Measurements from ENCODE around the gene CDC42.

The CDC42 gene

DNA sequence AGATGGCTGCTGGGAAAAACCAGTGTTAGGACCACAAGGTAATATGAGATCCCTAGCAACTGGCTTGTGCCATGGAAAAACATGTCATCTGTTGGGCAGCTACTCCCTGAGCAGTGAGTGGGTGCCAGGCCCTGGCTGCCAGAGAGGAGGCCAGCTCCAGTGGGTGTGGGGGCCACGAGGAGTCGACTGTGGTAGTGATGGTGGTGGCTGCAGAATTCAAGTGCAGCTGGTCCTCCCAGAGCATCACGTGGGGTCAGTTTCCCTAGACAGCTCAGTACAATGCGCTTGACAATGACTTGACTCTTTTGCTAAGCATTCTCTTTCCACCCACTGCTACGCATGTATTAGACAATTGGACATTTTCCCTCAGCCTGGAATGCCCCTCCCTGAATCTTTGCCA, 14.5 kb upstream of the CDC42 start:
- no peak for DNase-seq (ENCODE audit: low spot score)

DNA sequence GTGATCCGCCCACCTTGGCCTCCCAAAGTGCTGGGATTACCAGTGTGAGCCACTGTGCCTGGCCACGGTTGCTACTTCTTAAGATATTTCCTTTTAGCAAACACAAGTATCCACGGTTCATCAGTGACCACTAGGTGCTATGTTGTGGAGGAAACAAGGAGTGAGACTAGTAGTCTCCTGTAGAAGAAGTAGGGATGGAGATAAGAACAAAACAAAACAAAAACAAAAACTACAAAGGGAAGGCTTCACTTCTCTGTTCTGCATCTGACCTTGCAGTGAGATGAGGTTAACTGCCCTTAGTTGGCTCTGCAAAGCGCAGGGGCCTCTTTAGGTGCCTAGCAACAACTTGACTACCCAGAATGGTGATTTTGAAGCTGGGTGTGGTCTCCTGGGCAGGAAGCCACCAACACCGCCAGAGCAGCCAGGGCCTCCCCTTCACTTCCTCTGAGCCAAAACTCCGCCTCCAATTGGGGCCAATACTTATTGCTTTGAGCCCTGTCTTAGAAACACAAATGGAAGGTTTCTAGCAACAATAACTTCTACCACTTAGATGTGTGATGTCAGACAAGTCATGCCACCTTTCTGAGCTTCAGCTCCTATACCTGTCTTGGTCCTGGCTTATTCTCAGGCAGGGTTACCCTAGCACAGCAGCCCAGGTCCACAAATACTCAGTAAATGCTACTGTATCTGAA, 12.8 kb upstream of the CDC42 start:
- DNase-seq (ENCODE audit: low spot score), result peak; percentile 71

DNA sequence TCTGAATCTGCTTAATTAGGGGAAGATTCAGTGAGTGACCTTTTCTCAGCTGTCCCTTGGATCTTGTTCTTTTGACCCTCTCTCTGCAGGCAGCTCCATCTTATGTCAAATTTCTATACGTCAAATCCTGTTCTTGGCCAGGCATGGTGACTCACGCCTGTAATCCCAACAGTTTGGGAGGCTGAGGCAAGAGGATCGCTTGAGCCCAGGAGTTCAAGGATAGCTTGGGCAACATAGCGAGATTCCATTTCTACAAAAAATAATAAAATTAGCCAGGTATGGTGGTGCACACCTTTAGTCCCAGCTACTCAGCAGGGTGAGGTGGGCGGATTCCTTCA, 12.3 kb upstream of the CDC42 start:
- DNase-seq (ENCODE audit: low spot score), result no peak

DNA sequence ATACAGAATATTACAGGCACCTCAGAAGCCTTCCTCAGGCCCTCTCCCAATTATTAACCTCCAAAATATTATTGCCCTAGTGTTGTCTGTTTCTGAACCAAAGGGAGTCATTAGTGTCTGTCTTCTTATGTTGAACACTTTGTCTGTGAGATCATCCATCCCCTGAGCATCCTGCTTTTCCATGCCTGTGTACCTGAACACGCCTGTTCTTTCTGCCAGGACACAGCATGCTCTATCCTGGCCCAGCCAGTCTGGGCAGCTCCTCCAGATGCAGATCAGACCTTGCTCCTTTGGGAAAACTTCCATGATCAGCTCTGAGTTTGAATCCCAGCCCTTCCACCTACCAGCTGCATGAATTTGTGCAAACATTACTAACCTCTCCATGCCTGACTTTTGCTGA, 11.0 kb upstream of the CDC42 start:
- no peak for DNase-seq (ENCODE audit: low spot score)

DNA sequence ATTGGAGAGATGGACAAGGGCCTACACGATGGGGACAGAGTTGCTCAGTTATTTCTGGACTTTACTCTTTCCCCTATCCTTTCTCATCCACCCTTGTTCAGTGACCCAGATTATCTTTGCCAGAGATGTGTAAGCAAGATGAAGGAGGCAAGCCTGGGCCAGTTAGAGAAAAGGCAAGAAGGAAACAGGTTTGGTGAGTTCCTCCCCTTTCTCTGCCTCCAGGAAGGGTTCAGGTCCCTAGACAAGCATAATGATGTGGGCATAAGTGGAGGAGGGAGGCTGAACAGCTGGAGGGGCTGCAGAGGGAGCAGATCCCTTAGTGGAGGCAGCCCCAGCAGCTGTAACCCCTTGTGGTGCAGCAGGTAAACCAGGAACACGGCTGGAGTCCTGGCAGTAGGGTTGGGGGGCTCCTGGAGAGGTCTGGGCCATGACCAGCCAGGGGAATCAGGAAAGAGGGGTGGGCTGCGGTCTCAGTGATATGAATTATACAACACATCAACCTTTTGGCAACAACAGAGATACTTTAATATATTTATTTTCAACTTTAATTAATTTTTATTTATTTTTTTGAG, 9.2 kb upstream of the CDC42 start:
- DNase-seq (ENCODE audit: low spot score), result no peak

DNA sequence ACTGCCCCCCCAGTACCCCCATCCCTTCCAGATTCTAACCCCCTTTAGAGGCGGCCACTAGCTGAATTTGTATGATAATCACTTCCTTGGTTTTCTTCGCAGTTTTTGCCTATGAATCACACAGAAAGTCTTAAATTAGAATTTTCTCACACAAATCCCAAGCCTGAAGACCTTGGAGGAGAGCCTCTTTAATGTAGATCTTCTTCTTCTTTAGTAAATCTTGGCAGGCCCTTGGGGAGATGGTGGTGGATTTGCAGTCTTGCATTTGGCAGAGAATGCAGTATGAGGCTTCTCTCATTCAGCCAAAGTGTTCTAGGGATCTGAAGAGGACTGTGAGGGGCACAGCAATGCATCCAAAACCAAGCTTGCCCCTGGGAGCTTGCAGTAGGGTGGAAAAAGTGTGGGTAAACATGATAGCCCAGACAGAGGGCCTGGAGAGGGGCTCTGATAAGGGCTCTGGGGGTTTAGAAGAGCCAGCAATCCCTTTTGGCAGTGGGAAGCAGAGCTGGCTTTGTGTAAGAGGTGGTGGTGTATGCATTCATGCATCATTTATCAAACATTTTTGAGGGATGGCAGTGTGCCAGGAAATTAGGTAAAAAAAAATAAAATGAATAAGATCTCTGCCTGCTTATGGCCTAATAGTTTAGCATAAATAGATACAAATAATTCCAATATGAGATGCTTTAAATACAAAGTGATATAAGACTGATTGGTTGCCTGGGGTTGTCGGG, 7.7 kb upstream of the CDC42 start:
- no peak for DNase-seq (ENCODE audit: low spot score)

DNA sequence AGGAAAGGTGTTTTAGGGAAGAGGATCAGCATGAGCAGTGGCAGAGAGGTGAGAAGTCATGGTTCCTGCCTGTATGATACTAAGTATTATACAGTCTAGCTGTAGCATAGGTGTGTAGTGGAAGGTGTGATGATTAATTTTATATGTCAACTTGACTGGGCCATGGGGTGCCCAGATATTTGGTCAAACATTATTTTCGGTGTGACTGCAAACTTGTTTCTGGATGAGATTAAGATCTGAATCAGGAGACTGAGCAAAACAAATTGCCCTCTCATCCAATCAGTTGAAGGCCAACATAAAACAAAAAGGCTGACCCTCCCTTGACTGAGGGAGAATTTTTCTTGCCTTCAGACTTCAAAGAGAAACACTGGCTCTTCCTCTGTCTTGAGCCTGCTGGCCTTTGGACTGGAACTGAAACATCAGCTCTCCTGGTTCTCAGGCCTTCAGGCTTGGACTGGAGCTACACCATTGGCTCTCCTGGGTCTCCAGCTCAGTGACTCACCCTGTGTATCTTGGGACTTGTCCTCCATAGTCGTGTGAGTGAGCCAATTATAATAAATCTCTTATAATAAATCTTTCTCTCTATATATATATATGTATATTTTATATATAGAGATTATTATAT, 6.8 kb upstream of the CDC42 start:
- DNase-seq (ENCODE audit: low spot score), result no peak

DNA sequence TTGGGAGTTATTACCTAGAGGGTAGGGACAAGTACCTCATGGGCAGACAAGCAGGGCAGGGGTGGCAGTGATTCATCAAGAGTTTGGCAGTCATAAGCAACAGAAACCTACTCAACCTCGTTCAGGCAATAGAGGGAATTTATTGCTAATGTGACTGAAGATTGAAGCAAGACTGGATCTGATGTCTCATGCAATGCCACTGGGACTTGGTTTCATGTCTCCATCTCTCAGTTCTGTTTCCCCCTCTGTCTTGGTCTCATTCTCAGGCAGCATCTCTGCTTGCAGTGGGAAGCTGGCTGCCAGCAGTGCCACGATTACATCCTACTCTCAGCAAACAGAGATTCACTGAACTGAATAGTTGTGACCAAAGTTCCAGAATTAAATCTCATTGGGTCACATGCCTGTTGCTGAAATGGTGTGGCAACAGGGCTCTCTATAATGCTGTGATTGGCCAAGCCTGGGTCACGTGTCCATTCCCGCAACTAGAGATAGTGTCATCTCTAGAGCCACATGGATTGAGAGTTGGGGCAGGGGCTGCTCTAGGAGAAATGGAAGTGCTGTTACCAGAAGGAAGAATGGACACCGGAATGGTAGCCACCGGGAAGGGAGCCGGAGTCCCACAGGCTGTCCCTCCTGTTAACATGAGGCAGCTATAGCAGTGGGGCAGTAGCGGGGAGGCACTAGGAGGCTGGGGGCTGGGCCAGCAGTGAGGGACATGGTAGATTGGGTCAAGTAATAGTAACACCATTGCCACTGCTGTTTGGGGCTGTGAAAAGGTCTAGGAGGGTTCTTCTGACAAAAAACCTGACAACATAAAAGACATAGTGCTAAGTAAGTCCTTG, 3.9 kb upstream of the CDC42 start:
- DNase-seq (ENCODE audit: low spot score), result no peak

DNA sequence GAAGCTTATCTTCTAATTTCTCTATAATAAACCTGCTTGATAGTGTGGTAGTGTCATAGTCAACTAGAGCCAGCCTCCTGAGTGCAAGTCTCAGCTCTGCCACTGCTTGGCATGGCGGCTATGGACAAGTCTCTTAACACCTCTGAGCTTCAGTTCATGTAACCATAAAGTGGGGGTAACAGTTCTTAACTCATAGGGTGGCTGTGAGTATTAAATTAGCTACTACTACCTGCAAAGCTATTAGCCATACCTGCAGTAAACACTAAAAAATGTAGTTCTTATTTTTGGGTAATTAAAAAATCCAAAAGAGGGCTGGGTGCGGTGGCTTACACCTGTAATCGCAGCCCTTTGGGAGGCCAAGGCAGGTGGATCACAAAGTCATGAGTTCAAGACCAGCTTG, 2.2 kb upstream of the CDC42 start:
- no peak for DNase-seq (ENCODE audit: low spot score)

DNA sequence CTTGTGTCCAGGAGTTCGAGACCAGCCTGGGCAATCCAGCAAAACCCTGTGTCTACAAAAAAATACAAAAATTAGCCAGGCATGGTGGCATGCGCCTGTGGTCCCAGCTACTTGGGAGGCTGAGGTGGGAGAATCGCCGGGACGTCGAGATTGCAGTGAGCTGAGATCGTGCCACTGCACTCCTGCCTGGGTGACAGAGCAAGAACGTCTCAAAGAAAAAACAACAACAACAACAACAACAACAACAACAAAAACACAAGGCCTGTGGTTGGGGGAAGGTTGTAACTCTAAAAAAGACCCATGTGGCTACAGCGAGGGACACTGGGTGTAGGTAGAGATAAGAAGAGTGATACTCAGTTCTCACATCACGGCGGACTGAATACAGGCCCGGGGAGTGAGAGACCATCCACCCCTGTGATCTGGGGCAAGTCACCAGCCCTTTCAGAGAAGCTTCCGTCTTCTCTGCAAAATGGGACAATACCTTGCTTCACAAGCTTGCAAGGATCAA, 848 bp upstream of the CDC42 start:
- DNase-seq (ENCODE audit: low spot score), result no peak

DNA sequence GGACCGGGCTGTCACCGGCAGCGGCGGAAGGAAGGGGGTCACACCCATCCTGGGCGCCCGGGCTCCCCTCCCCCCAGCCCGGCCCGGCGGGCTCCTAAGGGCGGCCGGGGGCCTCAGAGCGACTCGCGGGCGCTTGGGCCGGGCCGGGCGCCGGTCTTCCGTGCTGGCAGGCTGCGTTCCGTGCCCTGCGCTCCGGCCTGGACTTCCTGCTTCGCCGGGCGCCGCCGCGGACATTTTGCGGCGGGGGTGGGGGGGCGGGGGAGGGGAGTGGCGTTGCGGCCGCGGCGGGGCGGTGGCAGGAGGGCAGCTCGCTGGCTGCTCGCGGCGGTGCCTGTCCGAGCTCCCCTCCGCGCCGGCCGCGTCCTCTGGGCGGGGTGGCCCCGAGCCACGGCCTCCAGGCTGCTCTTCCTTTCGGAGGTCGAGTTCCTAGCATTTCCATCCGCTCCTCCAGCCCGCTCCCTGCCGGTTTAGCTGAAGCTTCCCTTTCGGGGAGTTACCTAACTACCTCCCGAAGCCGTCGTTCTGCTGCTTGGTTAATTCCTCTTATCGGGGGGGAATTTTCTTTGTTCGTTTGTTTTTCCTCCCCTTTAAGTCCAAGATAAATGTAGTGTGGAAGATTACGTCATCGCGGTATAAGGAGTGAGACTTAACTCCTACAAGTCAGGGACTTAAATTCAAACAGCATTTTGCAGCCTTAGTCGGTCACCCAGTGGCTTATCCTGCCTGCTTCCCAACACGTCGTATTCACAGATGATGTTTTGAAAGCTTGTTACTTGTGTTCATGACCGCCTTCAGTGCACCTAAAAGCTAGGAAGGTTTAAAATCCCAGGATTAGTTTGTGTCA, 730 bp downstream of the CDC42 start:
- DNase-seq (ENCODE audit: low spot score), result peak; percentile 55

DNA sequence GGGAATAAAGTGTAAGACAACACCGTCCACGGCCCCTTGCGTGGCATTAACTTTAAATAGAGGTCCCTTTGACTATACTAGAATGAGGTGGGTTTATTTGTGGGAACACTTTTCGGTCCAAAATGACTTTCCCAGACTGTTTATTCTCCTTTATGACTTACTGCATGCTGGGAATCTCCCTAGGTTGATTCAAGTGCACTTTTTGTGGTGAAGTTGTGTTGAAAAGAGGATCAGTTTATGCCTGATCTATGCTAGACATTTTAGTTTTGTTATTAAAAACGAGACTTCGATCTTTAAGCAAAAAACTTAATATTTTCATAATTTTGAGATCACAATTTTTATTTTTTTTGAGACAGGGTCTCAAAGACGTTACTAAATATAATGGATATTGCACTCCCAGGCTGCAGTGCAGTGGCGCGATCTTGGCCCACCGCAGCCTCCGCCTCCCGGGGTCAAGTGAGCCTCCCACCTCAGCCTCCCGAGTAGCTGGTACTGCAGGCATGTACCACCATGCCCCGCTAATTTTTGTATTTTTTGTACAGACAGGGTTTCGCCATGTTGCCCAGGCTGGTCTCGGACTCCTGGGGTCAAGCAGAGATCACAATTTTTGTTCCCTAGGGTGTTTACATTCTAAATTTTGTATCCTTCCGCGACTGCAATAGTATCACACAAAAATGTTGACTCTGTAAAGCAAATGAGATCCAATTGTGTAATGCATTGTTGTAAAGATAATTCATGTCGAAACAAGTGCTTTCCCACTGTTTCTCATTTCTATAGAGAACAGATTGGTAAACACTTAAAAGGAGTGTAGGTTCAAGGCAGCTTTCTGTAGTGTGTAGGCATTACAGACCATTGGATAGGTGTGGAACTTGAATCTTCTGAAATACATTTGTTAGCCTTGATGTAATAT, 1.6 kb downstream of the CDC42 start:
- DNase-seq (ENCODE audit: low spot score), result no peak

DNA sequence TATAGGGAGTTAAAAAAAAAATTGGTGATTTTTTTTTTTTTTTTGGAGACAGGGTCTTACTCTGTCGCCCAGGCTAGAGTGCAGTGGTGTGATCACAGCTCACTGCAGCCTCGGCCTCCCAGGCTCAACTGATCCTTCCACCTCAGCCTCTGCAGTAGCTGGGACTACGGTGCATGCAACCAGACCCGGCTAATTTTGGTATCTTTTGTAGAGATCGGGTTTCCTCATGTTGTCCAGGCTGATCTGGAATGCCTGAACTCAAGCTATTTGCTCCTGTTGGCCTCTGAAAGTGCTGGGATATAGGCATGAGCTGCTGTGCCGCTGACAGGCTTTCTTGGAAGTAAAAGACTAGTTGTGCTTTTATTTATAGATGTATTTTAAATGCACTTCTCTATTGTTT, 3.0 kb downstream of the CDC42 start:
- DNase-seq (ENCODE audit: low spot score), result no peak

DNA sequence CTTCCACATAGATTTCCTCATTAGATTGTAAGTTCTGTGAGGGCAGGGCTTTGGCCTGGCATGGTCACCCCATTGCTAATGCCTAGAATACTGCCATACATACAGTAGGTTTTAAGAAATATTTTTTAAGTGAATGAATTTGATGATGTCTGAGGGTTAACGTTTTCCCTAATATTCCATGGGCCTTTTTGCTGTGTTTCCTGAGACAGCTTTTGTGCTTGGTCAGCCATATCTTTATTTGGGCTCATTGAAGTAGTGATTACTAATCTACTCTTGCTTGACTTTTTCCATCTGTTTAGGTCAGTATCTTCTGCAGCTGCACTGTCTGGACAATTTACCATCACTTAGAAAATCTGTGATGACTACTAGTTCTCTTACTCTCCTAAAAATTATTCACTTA, 3.5 kb downstream of the CDC42 start:
- no peak for DNase-seq (ENCODE audit: low spot score)

DNA sequence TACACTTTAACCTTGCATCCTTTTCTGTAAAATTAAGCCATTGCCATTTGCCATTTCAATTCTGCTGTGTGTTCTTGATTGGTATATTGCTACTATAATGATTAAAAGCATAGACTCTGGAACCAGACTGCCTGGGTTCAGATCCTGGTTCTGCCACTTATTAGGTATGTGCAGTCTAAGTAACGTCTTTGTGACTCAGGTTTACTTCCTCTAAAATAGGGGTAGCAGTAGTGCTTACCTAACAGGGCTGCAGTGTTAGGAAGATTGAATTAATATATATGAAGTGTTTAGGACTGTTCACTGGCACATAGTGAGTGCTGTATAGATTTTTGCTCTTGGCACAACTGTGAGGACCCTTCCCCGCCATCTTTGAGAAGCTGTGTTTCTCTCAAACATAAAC, 4.4 kb downstream of the CDC42 start:
- DNase-seq (ENCODE audit: low spot score), result no peak

DNA sequence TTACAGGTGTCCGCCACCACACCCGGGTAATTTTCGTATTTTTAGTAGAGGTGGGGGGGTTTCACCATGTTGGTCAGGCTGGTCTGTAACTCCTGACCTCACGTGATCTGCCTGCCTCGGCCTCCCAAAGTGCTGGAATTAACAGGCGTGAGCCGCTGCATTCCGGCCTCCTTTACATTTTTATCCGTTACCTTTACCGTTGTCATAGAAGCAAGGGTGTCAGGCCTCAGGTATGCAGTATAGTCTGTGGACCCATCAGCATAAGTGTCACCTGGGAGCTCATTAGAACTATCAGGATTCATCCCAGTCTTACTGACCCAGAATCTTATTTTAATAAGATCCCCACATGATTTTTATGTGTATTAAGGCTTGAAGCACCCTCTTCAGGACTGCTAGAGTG, 5.4 kb downstream of the CDC42 start:
- DNase-seq (ENCODE audit: low spot score), result no peak

DNA sequence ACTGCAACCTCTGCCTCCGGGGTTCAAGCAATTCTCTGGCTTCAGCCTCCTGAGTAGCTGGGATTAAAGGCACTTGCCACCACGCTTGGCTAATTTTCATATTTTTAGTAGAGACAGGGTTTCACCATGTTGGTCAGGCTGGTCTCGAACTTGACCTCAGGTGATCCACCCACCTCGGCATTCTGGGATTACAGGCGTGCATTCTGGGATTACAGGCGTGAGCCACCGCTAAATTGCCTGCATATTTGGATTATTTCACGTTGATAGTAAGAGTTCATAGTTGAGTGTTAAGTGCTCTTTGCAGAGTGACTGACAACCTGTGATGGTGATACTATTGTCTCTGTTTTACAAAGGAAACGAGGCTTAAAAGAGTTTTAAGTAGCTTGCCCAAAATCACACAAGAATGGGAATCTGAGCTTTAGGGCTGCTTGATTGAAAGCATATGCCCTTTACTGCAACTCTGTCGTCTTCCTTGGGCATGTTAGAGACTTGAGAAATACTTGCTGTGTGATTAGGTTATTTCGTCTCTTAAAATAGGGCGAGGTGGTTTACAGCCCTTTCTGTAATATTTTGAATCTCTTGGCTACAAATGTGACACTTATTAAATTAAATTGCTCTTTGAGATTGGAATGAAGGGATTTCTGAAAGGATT, 12.4 kb downstream of the CDC42 start:
- no peak for DNase-seq (ENCODE audit: low spot score)

DNA sequence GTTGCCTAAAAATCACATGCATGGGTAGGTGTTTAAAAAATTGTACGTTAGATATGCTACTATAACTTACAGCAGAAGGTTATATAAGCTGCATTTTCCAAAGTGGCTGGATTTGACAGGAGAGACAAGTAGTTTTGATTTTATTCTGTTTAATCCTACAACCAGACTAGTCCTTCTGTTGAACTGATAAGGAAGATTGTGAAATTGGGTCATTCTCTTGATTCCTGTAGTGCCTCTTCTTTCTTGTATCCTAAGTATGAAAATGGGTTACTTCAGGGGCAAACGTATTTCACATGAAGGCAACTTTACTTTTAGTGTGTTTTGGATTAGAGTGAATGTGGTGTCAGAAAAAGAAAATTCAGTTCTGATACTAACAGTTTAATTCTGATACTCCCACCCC, 19.0 kb downstream of the CDC42 start:
- no peak for DNase-seq (ENCODE audit: low spot score)

DNA sequence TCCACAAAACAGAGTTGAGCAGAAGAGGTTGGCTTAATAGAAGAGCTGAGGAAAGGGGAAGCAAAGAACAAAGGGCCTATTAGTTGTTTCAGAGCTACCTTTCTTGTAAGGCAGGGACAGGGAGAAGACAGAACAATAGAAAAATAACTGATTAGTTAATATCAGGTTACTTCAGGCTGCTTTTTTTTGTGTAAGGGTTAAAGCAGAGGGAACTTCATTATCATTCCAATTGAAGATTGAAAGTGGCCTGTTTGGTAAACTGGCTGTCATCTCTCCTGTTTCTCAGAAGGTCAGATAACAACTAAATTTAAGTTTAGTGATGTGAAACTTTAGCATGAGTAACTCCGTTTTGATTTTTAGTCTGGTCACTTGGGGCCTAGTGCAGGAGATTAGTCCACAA, 22.3 kb downstream of the CDC42 start:
- DNase-seq (ENCODE audit: low spot score), result no peak

DNA sequence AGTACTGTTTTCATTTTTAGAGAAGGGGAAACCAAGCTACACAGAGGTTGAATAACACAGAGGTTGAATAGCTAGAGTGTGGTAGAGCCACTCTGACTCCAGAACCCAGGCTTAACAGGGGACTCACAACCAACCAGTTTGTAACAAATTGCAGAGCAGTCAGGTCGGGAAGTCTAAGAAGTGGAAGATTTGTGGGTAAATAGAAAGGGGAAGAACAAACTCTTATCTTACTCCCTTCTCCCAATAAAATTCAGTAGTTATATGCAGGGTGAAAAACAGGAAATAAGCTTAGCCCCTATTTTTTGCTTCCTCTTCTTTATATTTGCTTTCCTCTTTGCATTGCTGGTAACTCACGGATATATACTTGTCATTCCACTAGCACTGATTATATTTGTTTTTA, 23.2 kb downstream of the CDC42 start:
- DNase-seq (ENCODE audit: low spot score), result peak; percentile 19

Data from germinal center (tissue), 1 donor.